Stimulated activated CD4-positive, alpha-beta T cell treated with anti-CD3 and anti-CD28 coated beads, Interleukin-4, amount 100 ng/mL, for 24 hours (primary cell): ENCODE results near the gene SULF2.

ENCODE experiments used
- DNase-seq: peaks from one replicate; pipeline ENCODE4 v3.0.0-alpha.2; 2020

Gene SULF2

DNA sequence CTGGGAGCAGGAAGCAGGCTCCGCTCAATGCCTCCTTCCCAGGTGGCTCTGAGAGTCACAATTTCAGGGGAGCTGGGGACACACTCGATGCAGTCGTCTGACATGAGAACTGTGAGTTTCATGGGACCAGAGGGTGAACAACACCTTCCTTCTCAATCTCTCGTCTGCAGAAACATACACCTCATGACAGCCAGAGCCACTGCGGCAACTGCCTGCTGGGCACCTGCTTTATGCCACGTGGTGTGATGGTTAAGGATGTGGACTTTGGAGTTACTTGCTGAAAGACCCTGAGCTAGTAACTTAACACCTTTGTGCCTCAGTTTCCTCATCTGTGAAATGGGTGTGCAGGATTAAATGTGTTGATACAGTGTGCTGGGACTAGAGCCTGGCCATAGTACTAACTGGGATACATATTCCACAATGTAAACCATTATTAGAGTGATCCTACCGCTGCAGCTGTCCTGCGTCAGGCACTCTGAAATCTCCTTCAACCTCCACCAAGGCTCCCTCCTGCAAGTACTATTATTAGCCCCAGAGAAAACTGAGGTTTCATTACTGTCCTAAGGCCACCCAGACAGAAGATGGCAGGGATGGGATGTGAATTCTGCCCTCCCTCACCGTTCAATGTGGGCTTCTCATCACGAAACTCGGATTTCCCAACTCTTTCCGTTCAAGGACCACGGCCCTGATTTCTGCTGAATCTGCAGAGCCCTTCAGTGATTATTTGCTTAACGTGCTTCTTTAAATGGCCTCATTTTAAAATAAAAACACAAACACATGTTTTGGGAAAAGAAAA, 24.4 kb downstream of the SULF2 start:
- DNase-seq: no peak

DNA sequence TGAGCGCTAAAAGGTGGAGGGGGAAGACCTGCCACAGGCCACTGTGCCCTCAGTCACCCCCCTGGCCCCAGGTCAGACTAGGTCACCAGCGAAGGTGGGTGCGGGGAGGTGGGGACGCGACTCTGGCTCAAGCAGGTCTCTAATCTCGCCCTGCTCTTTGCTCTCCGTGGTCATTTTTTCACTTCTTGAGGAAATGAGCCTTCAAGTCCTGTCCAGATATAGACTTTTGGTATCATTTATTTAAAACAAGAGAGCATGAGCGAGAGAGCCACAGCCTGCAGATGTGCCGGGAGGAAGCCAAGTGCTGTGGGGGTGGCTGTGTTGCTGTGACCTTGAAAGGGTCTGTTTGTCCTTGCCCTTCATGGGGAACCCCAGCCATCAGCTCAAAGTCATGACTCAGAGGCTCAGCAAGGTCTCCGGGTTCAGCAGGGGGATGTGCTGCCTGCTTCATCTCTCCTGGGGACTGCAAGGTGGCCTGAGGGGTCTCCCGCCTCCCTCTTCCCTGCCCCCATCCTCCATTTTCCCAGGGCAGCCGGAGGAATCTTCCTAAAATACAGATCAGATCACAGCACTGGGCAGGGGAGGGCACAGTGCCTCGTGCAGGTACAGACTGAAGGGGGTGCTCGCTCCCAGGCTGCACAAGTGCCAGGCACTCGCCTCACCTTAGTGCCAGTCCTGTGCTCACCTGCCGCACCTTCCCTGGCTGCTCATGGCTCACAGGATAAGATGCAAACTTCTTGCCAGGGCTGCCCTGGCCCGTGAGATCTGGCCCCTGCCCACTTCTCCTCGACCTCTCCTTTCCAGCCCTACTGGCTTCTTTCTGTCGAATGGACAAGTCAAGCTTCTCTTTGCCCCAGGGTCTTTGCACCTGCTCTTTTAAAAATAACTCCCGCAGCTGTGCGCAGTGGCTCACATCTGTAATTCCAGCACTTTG, 26.5 kb downstream of the SULF2 start:
- DNase-seq: no peak

DNA sequence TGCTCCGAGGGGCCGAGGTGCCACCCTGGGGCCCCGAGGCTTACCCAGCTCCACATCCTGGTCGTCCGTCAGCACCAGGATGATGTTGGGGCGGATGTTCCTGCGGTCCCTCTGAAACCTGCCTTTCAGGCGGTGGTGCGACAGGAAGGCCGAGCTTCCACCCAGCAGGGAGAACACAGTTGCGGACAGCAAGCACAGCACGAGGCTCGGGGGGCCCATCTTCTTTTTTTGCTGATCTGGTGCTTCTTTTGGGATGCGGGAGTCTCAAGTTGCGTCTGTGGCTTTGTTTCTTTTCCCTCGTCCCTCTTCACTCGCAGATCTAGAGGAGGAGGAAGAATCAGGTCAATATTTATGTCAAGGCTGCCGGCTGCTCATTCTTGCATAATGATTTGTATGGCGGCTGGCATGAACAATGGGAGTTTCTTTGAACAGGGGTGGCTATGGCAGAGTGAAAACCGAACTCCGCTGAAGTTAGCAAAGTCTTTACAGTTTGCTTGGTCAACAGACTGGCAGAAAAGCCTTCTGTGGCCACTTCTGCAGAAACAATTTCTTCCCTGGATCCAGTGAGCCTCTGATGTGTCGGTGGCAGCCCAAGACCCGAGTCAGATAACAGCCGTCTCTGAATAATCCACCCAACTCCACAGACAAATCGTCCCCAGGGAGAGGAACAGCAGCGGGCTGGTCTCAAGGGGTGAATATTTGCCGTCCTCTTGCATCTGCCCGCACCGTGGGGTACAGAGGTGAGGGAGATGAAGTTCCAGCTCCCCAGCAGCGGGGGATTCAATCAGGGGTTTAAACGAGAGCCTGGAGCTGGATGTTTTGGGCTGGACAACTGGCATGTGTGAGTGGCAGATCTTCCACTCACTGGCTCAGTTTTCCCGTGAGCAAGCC, 27.9 kb downstream of the SULF2 start:
- DNase-seq: no peak

DNA sequence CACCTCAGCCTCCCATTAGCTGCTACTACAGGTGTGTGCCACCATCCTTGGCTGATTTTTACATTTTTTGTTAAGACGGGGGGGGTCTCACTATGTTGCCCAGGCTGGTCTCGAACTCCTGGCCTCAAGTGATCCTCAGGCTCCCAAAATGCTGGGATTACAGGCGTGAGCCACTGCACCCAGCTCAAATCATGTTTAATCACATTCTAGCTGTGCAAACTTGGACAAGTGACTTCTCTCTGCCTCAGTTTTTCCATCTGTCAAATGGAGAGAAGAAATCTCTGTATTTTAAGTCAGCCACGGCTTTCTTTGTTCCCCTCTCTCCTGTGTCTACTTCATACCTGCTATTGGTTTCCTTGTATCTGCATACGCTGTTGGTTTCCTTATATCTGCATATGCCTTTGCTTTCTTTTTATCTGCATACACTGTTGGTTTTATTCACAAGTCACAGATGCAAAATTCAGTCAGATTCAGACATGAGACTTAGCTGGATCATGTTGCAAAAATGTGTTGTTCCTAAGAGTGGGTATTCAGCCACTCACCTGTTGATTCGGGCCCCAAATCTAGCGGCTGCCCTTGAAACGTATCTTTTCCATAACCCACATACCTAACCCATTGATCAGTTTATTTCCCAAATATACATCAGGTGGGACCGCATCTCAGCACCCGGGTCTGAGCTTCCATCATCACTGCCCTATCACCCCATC, 30.2 kb downstream of the SULF2 start:
- no peak for DNase-seq

DNA sequence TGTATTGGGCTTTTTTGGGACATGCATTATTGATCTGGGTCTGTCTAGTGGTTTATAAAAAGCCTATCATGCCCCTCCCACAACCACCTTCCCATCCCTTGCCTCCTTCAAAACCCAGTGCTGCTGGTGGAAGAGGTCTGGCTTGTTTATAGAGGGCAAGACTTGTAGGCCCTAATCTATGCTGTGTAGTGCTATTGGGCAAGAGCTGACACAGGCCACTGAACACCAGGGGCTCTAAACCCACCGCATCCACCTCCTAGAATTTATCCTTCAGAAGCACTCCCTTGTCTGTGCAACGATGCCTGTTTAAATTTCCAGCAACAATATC, 30.9 kb downstream of the SULF2 start:
- no peak for DNase-seq

DNA sequence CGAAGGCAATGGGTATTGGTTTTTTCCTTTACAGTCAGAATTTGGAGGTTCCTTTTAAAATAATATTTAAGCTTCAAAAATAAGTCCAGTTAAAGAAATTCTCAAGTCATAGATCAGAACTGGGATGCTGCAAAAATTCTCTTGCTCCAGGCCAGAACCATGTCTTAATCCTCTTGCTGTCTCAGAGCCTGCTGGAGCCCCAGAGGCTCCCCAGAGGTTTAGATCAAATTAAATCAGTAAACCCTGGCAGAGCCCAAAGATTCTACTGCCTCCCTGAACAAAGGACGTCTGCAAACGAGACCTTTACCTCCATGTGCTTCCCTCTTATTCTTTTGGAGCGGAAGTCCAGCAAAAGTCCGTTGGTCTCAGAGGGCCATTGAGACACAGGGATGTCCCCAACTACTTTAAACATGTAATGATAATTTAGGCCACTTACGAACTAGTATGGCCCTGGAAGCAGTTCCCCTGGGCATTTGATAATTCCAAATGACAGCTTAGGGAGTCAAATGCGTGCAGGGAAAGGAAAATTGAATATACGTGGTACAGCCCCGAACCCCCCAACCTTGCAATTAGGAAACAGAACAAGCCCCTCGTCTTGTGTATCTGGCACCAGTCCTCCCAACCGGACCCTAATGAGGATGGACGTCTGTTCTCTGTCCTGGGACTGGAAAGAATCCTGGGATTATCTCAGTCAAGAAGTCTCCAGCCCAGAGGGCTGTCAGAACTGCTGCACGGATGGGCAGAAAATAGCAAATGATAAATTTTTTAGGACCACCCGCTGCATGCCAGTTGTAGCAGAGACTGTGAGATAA, 31.5 kb downstream of the SULF2 start:
- DNase-seq: no peak

DNA sequence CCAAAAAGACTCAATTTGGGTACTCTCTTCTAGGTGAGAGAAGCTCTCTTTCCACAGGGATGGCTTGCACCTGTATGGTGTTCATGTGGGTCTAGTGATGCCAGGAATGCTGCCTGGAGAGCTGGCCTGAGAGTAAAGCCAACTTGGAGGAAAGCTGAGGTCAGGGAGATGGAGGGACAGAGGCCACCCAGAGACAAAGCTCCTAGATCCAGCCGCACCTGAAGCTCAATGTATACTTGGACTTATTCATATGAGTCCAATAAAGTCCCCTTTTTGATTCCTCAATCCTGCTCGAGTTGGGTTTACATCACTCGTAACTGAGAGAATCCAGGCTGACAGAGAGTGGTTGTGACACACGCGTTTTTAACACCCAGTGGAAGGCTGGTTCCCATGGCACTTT, 33.8 kb downstream of the SULF2 start:
- DNase-seq: no peak

DNA sequence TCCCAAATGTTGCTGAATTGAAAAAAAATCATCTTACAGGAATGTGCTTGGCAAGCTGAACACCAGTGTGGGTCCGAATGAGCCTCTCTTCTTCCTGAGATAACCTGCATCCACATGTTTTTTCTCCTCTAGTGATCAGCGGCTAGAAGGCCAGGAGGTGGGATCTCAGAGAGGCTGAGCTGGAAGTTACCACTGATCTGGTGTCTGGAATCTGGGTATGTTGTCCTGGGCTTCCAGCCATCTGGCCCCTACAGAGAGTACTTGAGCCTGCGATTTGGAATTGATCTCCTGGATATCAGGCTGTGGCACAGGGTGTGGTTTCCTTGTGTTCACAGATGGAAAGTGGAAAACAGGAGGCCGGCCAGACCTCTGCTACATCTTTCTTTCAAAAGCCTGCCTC, 35.9 kb downstream of the SULF2 start:
- DNase-seq: no peak

DNA sequence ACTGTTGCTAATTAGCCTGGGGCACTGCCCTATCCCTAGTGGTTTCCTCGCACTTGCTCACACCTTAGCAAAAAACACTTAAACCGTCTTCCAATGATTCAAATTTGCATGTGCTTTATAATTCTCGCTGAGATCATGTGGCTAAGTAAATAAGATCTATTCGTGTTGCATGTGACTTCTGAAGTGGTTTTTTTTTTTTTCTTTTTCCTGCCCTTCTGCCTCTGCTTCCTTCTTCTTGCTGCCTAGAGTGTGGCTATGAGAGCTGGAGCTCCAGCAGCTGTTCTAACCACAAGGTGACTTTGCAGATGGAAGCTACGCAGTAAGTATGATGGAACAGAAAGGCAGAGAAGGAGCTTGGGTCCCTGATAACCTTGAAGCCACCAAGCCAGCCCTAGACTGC, 36.5 kb downstream of the SULF2 start:
- no peak for DNase-seq

DNA sequence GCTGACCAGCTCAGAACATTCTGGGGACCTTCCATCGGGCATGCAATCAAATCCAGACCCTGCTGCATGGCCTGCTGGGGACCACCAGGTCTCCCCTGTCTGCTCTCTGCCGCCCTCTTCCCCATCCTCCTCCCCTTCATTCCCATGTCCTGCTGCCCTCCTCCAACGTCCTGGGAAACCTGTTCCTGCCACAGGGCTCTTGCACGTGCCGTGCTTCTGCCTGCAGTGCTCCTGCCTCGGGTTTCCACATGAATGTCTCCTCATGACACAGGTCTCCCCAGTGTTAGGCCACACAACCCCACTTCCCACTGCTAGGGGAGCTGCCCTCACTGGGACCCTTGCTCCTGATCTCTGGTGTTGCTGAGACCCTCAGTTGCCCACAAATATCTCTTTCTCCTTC, 37.2 kb downstream of the SULF2 start:
- DNase-seq: no peak

DNA sequence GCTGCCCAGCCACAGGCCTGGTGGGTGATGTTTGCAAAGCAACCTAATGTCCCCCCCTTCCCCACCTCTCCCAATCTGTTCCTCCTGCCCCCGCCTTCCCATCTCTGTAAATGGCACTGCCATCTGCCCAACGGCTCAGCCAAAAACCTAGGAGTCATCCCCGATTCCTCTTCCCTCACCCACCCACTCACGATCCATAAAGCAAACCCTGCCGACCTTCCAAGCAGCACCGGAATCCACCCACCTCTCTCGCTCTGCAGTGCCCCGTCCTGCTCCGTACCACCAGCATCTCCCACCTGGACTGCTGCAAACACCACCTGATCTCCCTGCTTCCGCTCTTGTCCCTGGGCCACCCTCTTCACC, 37.6 kb downstream of the SULF2 start:
- no peak for DNase-seq

DNA sequence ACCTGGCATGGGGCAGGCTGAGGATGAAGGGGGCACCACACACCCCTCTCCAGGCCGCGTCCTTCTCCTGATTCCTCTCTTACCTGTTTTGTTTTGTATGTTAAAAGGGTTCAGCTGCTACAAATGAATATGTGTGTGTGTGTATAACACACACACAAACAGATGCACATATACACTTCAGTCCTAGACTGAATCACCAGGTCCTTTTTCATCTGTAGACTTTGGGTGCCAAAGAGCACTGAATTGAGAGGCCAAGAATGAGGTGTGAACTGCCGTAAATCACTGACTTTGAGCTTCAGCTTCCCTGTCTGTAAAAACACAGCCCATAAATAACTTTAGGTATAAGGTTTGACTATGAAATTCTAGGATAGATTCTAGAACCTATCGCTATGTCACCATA, 40.5 kb downstream of the SULF2 start:
- DNase-seq: no peak

DNA sequence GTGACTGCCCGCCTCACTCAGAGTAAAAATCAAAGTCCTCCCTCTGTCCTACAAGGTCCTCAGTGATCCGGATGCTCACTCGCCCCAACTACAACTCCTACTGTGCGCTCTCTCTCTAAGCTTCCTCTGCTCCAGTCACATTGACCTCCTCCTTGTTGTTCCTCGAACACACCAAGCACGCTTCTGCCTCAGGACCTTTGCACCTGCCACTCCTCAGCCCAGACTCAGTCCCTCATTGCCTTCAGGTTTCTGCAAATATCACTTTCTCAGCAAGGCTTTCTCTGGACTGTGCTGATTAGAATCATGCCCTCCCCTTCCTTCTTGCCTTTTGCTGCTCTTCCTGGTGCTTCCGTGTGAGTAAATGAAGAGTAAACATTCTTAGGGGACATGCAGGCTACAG, 41.6 kb downstream of the SULF2 start:
- no peak for DNase-seq

DNA sequence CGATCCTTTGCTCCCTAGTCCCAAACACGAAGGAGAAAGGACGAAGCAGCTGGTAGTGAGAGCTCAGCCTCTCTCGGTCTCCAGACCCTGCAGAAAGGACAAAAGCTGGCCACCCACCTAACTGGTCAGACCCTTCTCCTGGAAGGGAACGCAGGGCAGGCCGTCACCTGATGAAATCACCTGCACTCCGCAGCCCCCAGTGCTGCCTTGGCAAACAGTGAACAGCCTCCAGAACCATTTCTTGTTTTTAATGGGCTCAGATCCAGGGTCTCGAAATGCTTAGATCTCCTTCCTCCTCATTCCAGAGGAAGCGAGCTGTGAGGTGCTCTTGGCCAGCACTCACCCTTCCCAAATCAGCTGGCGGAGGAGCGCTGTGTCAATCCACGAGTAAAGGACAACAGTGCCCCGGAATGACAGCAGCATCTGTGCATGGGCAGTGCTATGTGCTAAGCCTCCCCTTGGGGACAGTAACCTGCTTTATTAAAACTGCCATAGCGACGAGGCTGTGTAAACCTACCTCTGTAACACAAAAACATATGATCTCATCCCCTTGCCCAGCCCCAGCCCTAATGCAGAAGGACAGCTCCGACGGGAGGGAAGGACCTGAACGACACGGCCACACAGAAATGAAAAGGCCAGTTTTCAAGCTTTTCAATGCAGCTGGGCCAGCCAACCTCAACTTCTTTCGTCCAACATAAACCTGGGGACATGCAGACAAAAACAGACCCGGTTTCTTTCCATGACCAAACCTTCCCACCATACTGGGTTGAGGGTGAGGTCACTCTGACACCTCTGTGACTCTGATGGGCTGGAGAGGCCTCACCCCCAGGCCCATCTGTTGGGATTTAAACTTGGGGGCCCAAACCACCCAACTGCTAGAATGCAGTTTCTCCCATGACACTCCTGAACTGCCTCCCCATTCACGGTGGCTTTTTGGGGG, 43.3 kb downstream of the SULF2 start:
- DNase-seq: no peak

DNA sequence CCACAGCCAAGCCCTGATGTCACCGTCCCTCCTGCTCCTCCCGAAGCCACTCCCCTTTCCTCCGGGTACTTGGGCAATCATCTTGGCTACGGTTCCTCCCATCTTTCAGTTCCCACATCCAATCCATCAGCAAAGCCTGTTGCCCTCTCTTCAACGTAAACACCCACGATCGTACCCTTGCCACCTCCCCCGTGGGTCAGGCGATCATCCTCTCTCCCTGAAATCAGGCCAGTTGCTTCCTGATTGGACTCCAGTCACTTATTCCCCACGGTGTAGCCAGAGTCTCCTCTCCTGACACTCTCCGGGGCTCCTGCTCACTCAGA, 44.5 kb downstream of the SULF2 start:
- DNase-seq: no peak

DNA sequence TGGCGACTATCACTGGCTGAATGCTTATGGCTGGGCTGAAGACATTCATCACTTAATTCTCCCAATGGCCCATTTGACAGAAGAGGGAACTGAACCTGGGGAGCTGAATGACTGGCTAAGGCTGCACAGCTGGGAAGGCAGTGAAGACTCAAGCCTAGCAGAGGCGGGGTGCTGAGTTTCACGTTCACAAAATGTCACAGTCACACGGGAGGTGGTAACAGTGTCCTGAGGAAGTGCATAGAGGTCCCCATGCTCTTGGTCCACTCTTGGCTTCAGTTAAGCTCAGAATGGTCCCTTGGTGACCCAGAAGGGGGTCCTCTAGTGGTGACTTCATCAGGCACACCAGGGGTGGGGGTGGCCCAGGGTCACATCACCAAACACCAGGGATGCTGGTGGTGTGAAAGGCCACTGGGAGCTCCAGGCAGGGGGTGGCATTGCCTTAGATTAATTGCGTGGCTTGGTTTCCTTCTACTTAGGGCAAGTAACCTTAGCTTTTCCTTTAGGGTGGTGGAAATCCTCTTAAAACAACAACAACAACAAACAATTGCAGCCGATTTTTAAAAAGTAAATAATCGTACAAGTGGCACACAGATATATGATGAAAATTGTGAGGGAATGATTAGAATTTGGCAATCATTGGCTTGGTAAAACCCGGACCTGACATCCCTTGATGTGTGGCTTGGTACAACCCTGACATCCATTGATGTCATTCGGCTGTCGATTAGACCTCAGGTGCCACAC, 45.0 kb downstream of the SULF2 start:
- no peak for DNase-seq

DNA sequence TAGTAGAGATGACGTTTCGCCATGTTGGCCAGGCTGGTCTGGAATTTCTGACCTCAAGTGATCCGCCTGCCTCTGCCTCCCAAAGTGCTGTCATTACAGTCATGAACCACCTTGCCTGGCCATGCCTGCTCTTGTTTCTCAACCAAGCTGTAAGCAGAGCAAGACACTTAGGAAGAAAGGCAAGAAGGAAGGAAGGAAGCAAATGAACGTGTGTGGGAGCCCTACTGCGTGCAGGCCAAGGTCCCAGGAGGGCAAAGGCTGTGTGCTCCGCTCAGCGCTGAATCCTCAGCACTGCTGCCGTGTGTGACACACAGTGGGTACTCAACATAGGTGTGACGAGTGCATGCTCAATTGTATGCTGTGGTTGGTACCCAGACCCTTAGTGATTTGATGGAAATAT, 47.4 kb downstream of the SULF2 start:
- no peak for DNase-seq

DNA sequence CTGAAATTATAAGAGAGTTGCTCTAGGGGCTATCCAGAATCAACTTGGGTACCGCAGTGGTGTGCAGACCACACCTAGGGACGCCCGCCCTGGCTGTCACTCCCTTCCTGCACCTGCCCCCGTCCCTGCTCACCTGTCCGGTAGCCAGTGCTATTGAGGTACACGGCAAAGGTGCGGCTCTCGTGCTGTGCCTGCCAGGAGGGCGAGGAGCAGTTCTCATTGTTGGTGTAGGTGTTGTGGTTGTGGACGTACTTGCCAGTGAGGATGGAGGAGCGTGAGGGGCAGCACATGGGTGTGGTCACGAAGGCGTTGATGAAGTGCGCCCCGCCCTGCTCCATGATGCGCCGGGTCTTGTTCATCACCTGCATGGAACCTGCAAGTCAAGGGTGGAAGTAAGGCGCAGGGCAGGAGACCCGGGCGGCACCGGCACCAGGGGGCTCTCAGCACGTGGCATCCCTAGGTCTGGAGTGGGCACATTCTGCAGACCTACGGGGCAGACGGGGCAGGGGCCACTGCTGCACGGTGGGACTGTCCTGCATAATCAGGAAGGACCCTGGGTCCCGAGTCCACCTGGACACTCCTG, 48.6 kb downstream of the SULF2 start:
- no peak for DNase-seq
